SK-N-MC (cell line): ENCODE results near the gene GALNTL6.
"Not testable (repeated sequence)": the region's sequence is repeated elsewhere in the genome, so short reads cannot be mapped to it uniquely, and the experiment has no call there.

Experiments
- EZH2 ChIP-seq: fragments of 200-600 bp; sonication (generic); IDR thresholded peaks from one replicate; pipeline ENCODE4 v1.6.1; 2017; ENCODE audit warnings: antibody characterized with exemption
- FOXP2 ChIP-seq: optimal IDR thresholded peaks from 2 replicates; pipeline ENCODE3; 2011; ENCODE audit warnings: mild to moderate bottlenecking, moderate library complexity; ENCODE audit not compliant: insufficient read depth; ENCODE audit errors: extremely low read length, control extremely low read depth
- POLR2AphosphoS5 ChIP-seq: IDR thresholded peaks from 2 replicates; pipeline ENCODE4 v1.6.1; 2012; ENCODE audit warnings: mild to moderate bottlenecking, low read depth, low read length, borderline replicate concordance

- TF ChIP-seq POLR2AphosphoS5, EZH2, FOXP2: not testable (repeated sequence)
These were observed 1157.0 kb downstream of the GALNTL6 start for GRCh38 chr4:172970189-172970588.
